Thyroid gland (tissue), 4 donors: Measurements from ENCODE around the gene GRM4. TPM values are rescaled to one million over a fixed set of nuclear protein-coding genes. Genes with fewer than 3 reads are reported as not detected.

Experiments used
- DNase-seq, 2 donors: peaks; one replicate each; pipeline ENCODE4 v3.0.0-alpha.2; 2019
- H3K27ac ChIP-seq, 3 donors: fragments of 200-600 bp; sonication (generic); 1 replicate in 2 of 3; 2 replicates in 1 of 3; pipeline ENCODE4 v1.5.1; 2016 to 2019; ENCODE audit warnings: mild to moderate bottlenecking in 1 of 3, moderate library complexity in 1 of 3
- H3K27me3 ChIP-seq: fragments of 200-600 bp; sonication (generic); one replicate; pipeline ENCODE4 v1.5.1; 2019
- H3K36me3 ChIP-seq, 2 donors: fragments of 200-600 bp; sonication (generic); one replicate each; pipeline ENCODE4 v1.5.1; 2016 to 2019
- H3K4me1 ChIP-seq, 2 donors: fragments of 200-600 bp; sonication (generic); one replicate each; pipeline ENCODE4 v1.5.1; 2017 to 2019
- H3K4me3 ChIP-seq, 3 donors: fragments of 200-600 bp; sonication (generic); replicated peaks in 1 of 3; 1 replicate in 2 of 3; 2 replicates in 1 of 3; pipeline ENCODE4 v1.5.1; 2016; ENCODE audit warnings: mild to moderate bottlenecking in 1 of 3
- H3K9me3 ChIP-seq: fragments of 200-600 bp; sonication (generic); one replicate; pipeline ENCODE4 v1.5.1; 2017
- CTCF ChIP-seq, 6 experiments: fragments of 200-600 bp in 3 of 6; fragments of 450-650 bp in 3 of 6; sonication (generic) in 3 of 6; IDR thresholded peaks; one replicate each; pipeline ENCODE4 v1.5.1; 2016 to 2019; ENCODE audit warnings: antibody characterized with exemption in 6 of 6, mild to moderate bottlenecking in 2 of 6, inconsistent platforms in 1 of 6, moderate library complexity in 1 of 6
- POLR2A ChIP-seq, 2 donors: fragments of 450-650 bp; IDR thresholded peaks; one replicate each; pipeline ENCODE4 v1.6.1; 2017; ENCODE audit warnings: antibody characterized with exemption in 2 of 2, mild to moderate bottlenecking in 2 of 2, moderate library complexity in 1 of 2
- WGBS, 2 donors: methylation state at CpG; one replicate each; pipeline ENCODE4 v1.1.5; 2017; 5-methylcytosine and 5-hydroxymethylcytosine counted together
- intact Hi-C: fragments of 100-400 bp; cut with DNase I; formaldehyde crosslinking; loops from one replicate; pipeline ENCODE4 v1.15.1; 2023
- total RNA-seq, 4 donors: library from RNA; depleted of rRNA; stranded (reverse); fragments of >200 nt; gene quantifications; one replicate each; pipeline ENCODE4 v1.2.3, GENCODE V29; 2016

The GRM4 gene
- total RNA-seq, 4 donors from 2014 or later, result under 0.01 TPM; not detected in 3

GRCh38 chr6:34182751-34183531 is 37.1 kb upstream of the GRM4 start:
- no peak for TF ChIP-seq CTCF (IDR thresholded peaks at IDR 0.05)
- TF ChIP-seq POLR2A (IDR thresholded peaks at IDR 0.05), result no peak
- WGBS, 2 donors, result 83 to 87% methylated on average over 8 of the region's 8 CpGs
- intact Hi-C loops, result no loop called here
- H3K9me3 ChIP-seq, result no peaks in the 10 kb centered on the region
- H3K27me3 ChIP-seq, result no peaks in the 10 kb centered on the region
- no peak for DNase-seq
- H3K4me1 ChIP-seq, result no peaks in the 10 kb centered on the region
- no peak overlapping the region for H3K4me3 ChIP-seq
- H3K27ac ChIP-seq, result no peak overlapping the region
- no peaks in the 10 kb centered on the region for H3K36me3 ChIP-seq

- WGBS, 2 donors, result 63 to 94% methylated on average over 1 of the region's 1 CpG
- H3K36me3 ChIP-seq, result no peaks in the 10 kb centered on the region
- no peak for TF ChIP-seq POLR2A (IDR thresholded peaks at IDR 0.05)
- no peak for TF ChIP-seq CTCF (IDR thresholded peaks at IDR 0.05)
- H3K4me1 ChIP-seq, result no peaks in the 10 kb centered on the region
- H3K4me3 ChIP-seq, result no peak overlapping the region
- no peak for DNase-seq
- H3K9me3 ChIP-seq, result no peaks in the 10 kb centered on the region
- H3K27ac ChIP-seq, result no peak overlapping the region
- intact Hi-C loops, result no loop called here
- H3K27me3 ChIP-seq, result no peaks in the 10 kb centered on the region
These were observed 36.0 kb upstream of the GRM4 start for GRCh38 chr6:34181908-34182307.

- no peaks in the 10 kb centered on the region for H3K27me3 ChIP-seq
- TF ChIP-seq POLR2A (IDR thresholded peaks at IDR 0.05) (no peak), CTCF (IDR thresholded peaks at IDR 0.05) (no peak)
- H3K4me1 ChIP-seq, result no peaks in the 10 kb centered on the region
- H3K4me3 ChIP-seq, result no peak overlapping the region
- no peaks in the 10 kb centered on the region for H3K9me3 ChIP-seq
- no peak overlapping the region for H3K27ac ChIP-seq
- DNase-seq, result no peak
- H3K36me3 ChIP-seq, result no peaks in the 10 kb centered on the region
- intact Hi-C loops, result no loop called here
- WGBS, 2 donors, result 66 to 75% methylated on average over 6 to 12 of the region's 12 CpGs
These were observed 33.3 kb upstream of the GRM4 start for GRCh38 chr6:34179106-34179720.

- Histone ChIP-seq H3K4me3 (no peak overlapping the region), H3K9me3 (no peaks in the 10 kb centered on the region), H3K27ac (no peak overlapping the region), H3K27me3 (no peaks in the 10 kb centered on the region), H3K36me3 (no peaks in the 10 kb centered on the region), H3K4me1 (no peaks in the 10 kb centered on the region)
- intact Hi-C loops, result no loop called here
- DNase-seq, result no peak
- TF ChIP-seq POLR2A (IDR thresholded peaks at IDR 0.05), result no peak
- no peak for TF ChIP-seq CTCF (IDR thresholded peaks at IDR 0.05)
- WGBS, 2 donors, result 90 to 95% methylated on average over 15 to 16 of the region's 19 CpGs
These were observed 32.6 kb upstream of the GRM4 start for GRCh38 chr6:34178357-34179105.
